ENCODE measurements around the gene MIF4GD.

MIF4GD gene

GRCh38 chr17:75231071-75231470 is 40.0 kb downstream of the MIF4GD start:
- DNase-seq = no peak

GRCh38 chr17:75228847-75229246 is 42.2 kb downstream of the MIF4GD start:
- no peak for DNase-seq

- DNase-seq = no peak
Measured at GRCh38 chr17:75228305-75228704, 42.7 kb downstream of the MIF4GD start.

GRCh38 chr17:75227729-75228128 is 43.3 kb downstream of the MIF4GD start:
- DNase-seq = no peak

GRCh38 chr17:75225016-75225415 is 46.0 kb downstream of the MIF4GD start:
- DNase-seq = no peak

- no peak for DNase-seq
Measured at GRCh38 chr17:75219815-75220214, 51.2 kb downstream of the MIF4GD start.

GRCh38 chr17:75218131-75218530 is 52.9 kb downstream of the MIF4GD start:
- no peak for DNase-seq

Data from NCI-H1436 treated with DMSO at 0.1 percent for 48 hours (cell line).